OCI-LY7 (cell line): ENCODE results near the gene ANGPT4. TPM values are rescaled to one million over a fixed set of nuclear protein-coding genes. Genes with fewer than 3 reads are reported as not detected.

Source experiments
- BruUV-seq: library from RNA; stranded (reverse); fragments of 400-500 nt; replicated peaks from 2 replicates; lab custom pipeline; 2021; lab: Mats Ljungman, UMichigan
- CTCF ChIA-PET: fragments of 300-600 bp; sonication (Branson Sonifier 250); formaldehyde crosslinking; loops from one replicate; lab custom pipeline; 2022; ENCODE audit warnings: antibody characterized with exemption; ENCODE audit not compliant: unreplicated experiment; lab: Charles Lee
- POLR2A ChIA-PET: fragments of 300-600 bp; sonication (Branson Sonifier 250); formaldehyde crosslinking; loops from one replicate; lab custom pipeline; 2022; ENCODE audit warnings: antibody characterized with exemption; lab: Charles Lee
- DNase-seq: peaks from one replicate; pipeline ENCODE4 v3.0.0-alpha.2; 2015; ENCODE audit warnings: low spot score
- H2AFZ ChIP-seq: fragments of 200-600 bp; sonication (generic), shearing (Covaris generic); 2 replicates; pipeline ENCODE4 v1.6.1; 2014; ENCODE audit warnings: mild to moderate bottlenecking, antibody characterized with exemption, low read length, moderate library complexity
- H3K27ac ChIP-seq: fragments of 200-600 bp; sonication (generic); 2 replicates; pipeline ENCODE4 v1.5.1; 2014; ENCODE audit warnings: mixed run types, low read depth, mild to moderate bottlenecking, moderate library complexity, low read length, inconsistent platforms; ENCODE audit not compliant: poor library complexity, severe bottlenecking
- H3K36me3 ChIP-seq: fragments of 200-600 bp; sonication (generic); 2 replicates; pipeline ENCODE4 v1.6.1; 2014; ENCODE audit warnings: mild to moderate bottlenecking, antibody characterized with exemption, low read length, moderate library complexity, mixed read lengths; ENCODE audit not compliant: insufficient read depth
- H3K4me1 ChIP-seq: fragments of 200-600 bp; sonication (generic); 2 replicates; pipeline ENCODE4 v1.5.1; 2014; ENCODE audit warnings: mild to moderate bottlenecking, low read length; ENCODE audit not compliant: insufficient read depth, poor library complexity, severe bottlenecking
- H3K4me2 ChIP-seq: fragments of 200-600 bp; sonication (generic); 2 replicates; pipeline ENCODE4 v1.6.1; 2014; ENCODE audit warnings: mild to moderate bottlenecking, low read length
- H3K4me3 ChIP-seq: fragments of 200-600 bp; sonication (generic); 2 replicates; pipeline ENCODE4 v1.5.1; 2014; ENCODE audit warnings: mild to moderate bottlenecking, low read depth, low read length; ENCODE audit not compliant: poor library complexity, severe bottlenecking
- H3K79me2 ChIP-seq: fragments of 200-600 bp; sonication (generic); 2 replicates; pipeline ENCODE4 v1.6.1; 2016; ENCODE audit warnings: low read depth, mild to moderate bottlenecking, low read length, moderate library complexity, mixed read lengths; ENCODE audit not compliant: insufficient read depth
- H3K9me2 ChIP-seq: fragments of 200-600 bp; sonication (generic); 2 replicates; pipeline ENCODE4 v1.6.1; 2016; ENCODE audit warnings: mild to moderate bottlenecking, low read length, mixed read lengths; ENCODE audit not compliant: insufficient read depth
- H3K9me3 ChIP-seq: fragments of 200-600 bp; sonication (generic); 2 replicates; pipeline ENCODE4 v1.6.1; 2014; ENCODE audit warnings: mild to moderate bottlenecking, mixed run types, low read length, mixed read lengths
- H4K20me1 ChIP-seq: fragments of 200-600 bp; sonication (generic); 2 replicates; pipeline ENCODE4 v1.6.1; 2014; ENCODE audit warnings: mild to moderate bottlenecking, antibody characterized with exemption, low read length, moderate library complexity, mixed read lengths; ENCODE audit not compliant: insufficient read depth
- CTCF ChIP-seq: fragments of 200-600 bp; sonication (generic); conservative IDR thresholded peaks from 2 replicates; pipeline ENCODE4 v1.5.1; 2014; ENCODE audit warnings: mild to moderate bottlenecking, antibody characterized with exemption, low read length, moderate library complexity, mixed read lengths
- EZH2phosphoT487 ChIP-seq: fragments of 200-600 bp; sonication (generic); IDR thresholded peaks from 2 replicates; pipeline ENCODE4 v1.6.1; 2018; ENCODE audit warnings: low read depth, borderline replicate concordance, mild to moderate bottlenecking, mixed run types, antibody characterized with exemption, low read length, moderate library complexity, mixed read lengths
- intact Hi-C: fragments of 100-400 bp; cut with micrococcal nuclease; formaldehyde crosslinking; loops from one replicate; pipeline ENCODE4 v1.10.0; 2022; ENCODE audit not compliant: unreplicated experiment
- total RNA-seq, 2 experiments: library from RNA; depleted of rRNA in 1 of 2; stranded (reverse); fragments of >200 nt in 1 of 2; shearing (Covaris generic) in 1 of 2; gene quantifications; 2 replicates each; pipeline ENCODE4 v1.2.3, GENCODE V29; 2014 to 2022

ANGPT4 gene
- total RNA-seq, 2 experiments from 2014 or later = not detected

- Histone ChIP-seq H4K20me1 (no peaks in the 10 kb centered on the region; the same call in 1 of the 2 replicates), H3K9me3 (no peaks in the 10 kb centered on the region), H3K4me2 (no peak overlapping the region), H3K27ac (no peak overlapping the region), H3K9me2 (no peaks in the 10 kb centered on the region), H3K4me1 (no peaks in the 10 kb centered on the region), H3K79me2 (no peaks in the 10 kb centered on the region), H3K4me3 (no peak overlapping the region), H2AFZ (no peak overlapping the region), H3K36me3 (no peaks in the 10 kb centered on the region)
- no peak for TF ChIP-seq CTCF
- TF ChIP-seq EZH2phosphoT487 = no peak
- intact Hi-C loops = no loop called here
- BruUV-seq = no TSS peak
- CTCF ChIA-PET = no interaction called here
- DNase-seq = peak; percentile 44
- POLR2A ChIA-PET = interaction anchor here (0.6 to 1.0 kb wide), 2 partner anchors 81 to 154 kb away, joined by 3 to 6 read pairs; no protein-coding TSS in a partner anchor
Observed at GRCh38 chr20:878511-879307, 37.4 kb downstream of the ANGPT4 start.

- POLR2A ChIA-PET = no interaction called here
- H3K36me3 ChIP-seq = no peaks in the 10 kb centered on the region
- no peak for TF ChIP-seq EZH2phosphoT487
- no peak for TF ChIP-seq CTCF
- no TSS peak for BruUV-seq
- no peak for DNase-seq
- H3K4me1 ChIP-seq = no peaks in the 10 kb centered on the region
- no peak overlapping the region for H3K4me3 ChIP-seq
- no peak overlapping the region for H3K27ac ChIP-seq
- no peaks in the 10 kb centered on the region; the same call in 1 of the 2 replicates for H4K20me1 ChIP-seq
- intact Hi-C loops = no loop called here
- H3K9me3 ChIP-seq = no peaks in the 10 kb centered on the region
- no peaks in the 10 kb centered on the region for H3K9me2 ChIP-seq
- CTCF ChIA-PET = no interaction called here
- no peaks in the 10 kb centered on the region for H3K79me2 ChIP-seq
- H2AFZ ChIP-seq = no peak overlapping the region
- no peak overlapping the region for H3K4me2 ChIP-seq
Observed at GRCh38 chr20:877814-878213, 38.3 kb downstream of the ANGPT4 start.

GRCh38 chr20:875115-875514 lies 41.0 kb downstream of the ANGPT4 start:
- Histone ChIP-seq H3K9me3 (no peaks in the 10 kb centered on the region), H3K4me1 (no peaks in the 10 kb centered on the region), H3K4me2 (no peak overlapping the region), H3K79me2 (no peaks in the 10 kb centered on the region), H3K27ac (no peak overlapping the region), H2AFZ (no peak overlapping the region), H3K36me3 (no peaks in the 10 kb centered on the region), H3K4me3 (no peak overlapping the region), H3K9me2 (no peaks in the 10 kb centered on the region), H4K20me1 (no peaks in the 10 kb centered on the region)
- DNase-seq = no peak
- intact Hi-C loops = no loop called here
- no peak for TF ChIP-seq CTCF
- BruUV-seq = no TSS peak
- POLR2A ChIA-PET = no interaction called here
- CTCF ChIA-PET = no interaction called here
